HepG2 (cell line): Measurements from ENCODE around the gene PRPF4.

Experiments used
- HOXA7 ChIP-seq: sonication (generic); formaldehyde crosslinking; IDR thresholded peaks from 2 replicates; pipeline ENCODE4 v1.8.1; 2022; ENCODE audit warnings: mild to moderate bottlenecking, missing genetic modification reagents, moderate library complexity
- JUN ChIP-seq: sonication (generic); formaldehyde crosslinking; IDR thresholded peaks from 2 replicates; pipeline ENCODE4 v1.4.0; 2020; ENCODE audit warnings: mild to moderate bottlenecking, missing genetic modification reagents
- MIXL1 ChIP-seq: IDR thresholded peaks from 2 replicates; pipeline ENCODE4 v1.6.1; 2016
- MNT ChIP-seq: fragments of 450-650 bp; IDR thresholded peaks from 2 replicates; pipeline ENCODE4 v1.6.1; 2016
- ZBTB43 ChIP-seq: sonication (generic); formaldehyde crosslinking; conservative IDR thresholded peaks from 2 replicates; pipeline ENCODE4 v1.4.0; 2020; ENCODE audit warnings: missing genetic modification reagents
- ZNF484 ChIP-seq: sonication (generic); formaldehyde crosslinking; IDR thresholded peaks from 2 replicates; pipeline ENCODE4 v1.5.1; 2020; ENCODE audit warnings: mild to moderate bottlenecking, low read depth, missing genetic modification reagents, borderline replicate concordance
- TF ChIP-seq, protein P1 (sequence below): IDR thresholded peaks from 2 replicates; pipeline ENCODE4 v1.6.1; 2016; ENCODE audit warnings: control low read depth

DNA sequence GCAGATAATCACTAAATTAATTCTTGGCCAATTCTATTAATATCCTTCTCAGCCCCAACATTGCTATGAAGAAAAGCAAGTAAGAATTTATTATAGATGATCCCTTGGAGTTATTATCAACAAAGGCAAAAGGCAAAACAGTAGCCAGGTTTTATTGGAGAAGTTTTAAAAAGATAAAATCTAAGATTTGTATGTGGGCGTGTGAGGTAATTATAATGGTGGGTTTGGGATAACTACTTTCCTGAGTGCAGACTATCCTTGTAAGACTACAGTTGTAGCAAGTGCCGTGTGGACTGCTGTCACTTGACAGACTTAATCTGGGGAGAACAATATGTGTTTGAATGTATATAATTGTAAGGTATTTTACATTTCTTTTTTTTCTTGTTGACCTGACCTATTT is 30.9 kb upstream of the PRPF4 start:
- TF ChIP-seq HOXA7 (CRISPR knock-in tag) = no peak
- TF ChIP-seq MIXL1 (CRISPR knock-in tag) = no peak
- TF ChIP-seq JUN = no peak
- no peak for TF ChIP-seq ZNF484
- TF ChIP-seq, protein P1, sequence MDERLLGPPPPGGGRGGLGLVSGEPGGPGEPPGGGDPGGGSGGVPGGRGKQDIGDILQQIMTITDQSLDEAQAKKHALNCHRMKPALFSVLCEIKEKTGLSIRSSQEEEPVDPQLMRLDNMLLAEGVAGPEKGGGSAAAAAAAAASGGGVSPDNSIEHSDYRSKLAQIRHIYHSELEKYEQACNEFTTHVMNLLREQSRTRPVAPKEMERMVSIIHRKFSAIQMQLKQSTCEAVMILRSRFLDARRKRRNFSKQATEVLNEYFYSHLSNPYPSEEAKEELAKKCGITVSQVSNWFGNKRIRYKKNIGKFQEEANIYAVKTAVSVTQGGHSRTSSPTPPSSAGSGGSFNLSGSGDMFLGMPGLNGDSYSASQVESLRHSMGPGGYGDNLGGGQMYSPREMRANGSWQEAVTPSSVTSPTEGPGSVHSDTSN (CRISPR knock-in tag) = no peak
- TF ChIP-seq ZBTB43 (CRISPR knock-in tag) = no peak
- TF ChIP-seq MNT = no peak
